ENCODE measurements around the gene FBXL7. TPM values are rescaled to one million over a fixed set of nuclear protein-coding genes. Genes with fewer than 3 reads are reported as not detected.

FBXL7 gene
- total RNA-seq, result not detected
- polyA plus RNA-seq (2013, experiment 1 of 2), result not detected
- 0.52 TPM for polyA plus RNA-seq (2013, experiment 2 of 2)
- total RNA-seq, result 0 to 0.20 (median 0) reads per million in 172 experiments

DNA sequence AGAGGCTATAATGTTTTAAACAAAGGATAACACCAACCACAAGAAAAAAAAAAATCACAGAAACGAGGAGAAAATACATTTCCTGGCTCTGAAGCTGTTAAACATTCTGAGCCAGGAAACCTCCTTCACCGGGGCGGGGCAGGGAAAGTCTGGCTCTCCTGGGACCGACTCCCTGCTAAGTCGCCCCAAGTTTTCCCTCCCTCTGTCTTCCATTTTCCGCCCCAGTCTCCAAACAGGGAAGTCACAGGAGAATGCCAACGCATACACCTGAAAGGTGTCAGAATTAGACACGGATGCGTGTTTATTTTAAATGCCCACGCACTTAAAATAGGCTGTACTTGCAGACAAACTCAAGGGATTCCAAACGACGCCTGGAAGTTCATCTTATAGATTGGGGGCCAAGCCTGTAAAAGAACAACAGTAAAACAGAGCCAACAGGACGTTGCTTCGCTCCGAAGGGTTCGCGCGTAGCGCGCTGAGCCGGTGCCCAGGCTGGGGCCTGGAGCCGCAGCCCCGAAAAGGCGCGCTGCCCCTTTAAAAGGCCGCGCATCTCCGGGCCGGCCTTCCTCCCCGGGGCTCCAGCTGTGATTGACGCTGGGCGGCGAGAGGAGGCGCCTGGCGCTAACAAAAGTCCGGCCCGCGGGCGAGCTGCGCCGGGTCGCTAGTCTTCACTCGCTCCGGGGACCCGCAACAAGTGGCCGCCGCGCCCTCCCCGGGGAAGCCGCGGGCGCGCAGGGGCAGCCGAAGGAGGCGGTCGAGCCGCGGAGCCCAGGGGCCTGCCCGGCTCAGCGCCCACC is at the start of gene FBXL7:
Gene FBXL7 (plus strand): TSS at position 653 of the 797 bp plus-strand sequence.
- no peaks in the 10 kb centered on the region for H3K9me3 Mint-ChIP-seq
- intact Hi-C loops (cut with DNase I, micrococcal nuclease), result no loop called here
- ChIA-PET POLR2A (no interaction called here), CTCF (no interaction called here)
- DNase-seq (no peak), ATAC-seq (ENCODE audit: poor library complexity) (no peak)
- H3K36me3 Mint-ChIP-seq (ENCODE audit: low read depth), result no peaks in the 10 kb centered on the region
- Histone ChIP-seq H3K4me3 (ENCODE audit: low read length) (no peak within 1 kb of the TSS), H3K4me1 (ENCODE audit: insufficient read depth, low read length) (no peaks in the 10 kb centered on the region), H3K36me3 (ENCODE audit: insufficient read depth, low read length) (no peaks in the 10 kb centered on the region), H3K9me3 (ENCODE audit: control insufficient read depth in 1 of 2, insufficient read depth in 1 of 2, low read length in 2 of 2) (peaks cover 0 to 13% of the 10 kb centered on the region in 2 experiments), H3K27ac (ENCODE audit: low read depth in 1 of 2, low read length in 2 of 2) (no peak within 1 kb of the TSS), H3K27me3 (ENCODE audit: control insufficient read depth in 1 of 2, insufficient read depth in 2 of 2, low read length in 2 of 2) (peaks cover 18 to 26% of the 10 kb centered on the region in 2 experiments)
- TF ChIP-seq, protein P1, sequence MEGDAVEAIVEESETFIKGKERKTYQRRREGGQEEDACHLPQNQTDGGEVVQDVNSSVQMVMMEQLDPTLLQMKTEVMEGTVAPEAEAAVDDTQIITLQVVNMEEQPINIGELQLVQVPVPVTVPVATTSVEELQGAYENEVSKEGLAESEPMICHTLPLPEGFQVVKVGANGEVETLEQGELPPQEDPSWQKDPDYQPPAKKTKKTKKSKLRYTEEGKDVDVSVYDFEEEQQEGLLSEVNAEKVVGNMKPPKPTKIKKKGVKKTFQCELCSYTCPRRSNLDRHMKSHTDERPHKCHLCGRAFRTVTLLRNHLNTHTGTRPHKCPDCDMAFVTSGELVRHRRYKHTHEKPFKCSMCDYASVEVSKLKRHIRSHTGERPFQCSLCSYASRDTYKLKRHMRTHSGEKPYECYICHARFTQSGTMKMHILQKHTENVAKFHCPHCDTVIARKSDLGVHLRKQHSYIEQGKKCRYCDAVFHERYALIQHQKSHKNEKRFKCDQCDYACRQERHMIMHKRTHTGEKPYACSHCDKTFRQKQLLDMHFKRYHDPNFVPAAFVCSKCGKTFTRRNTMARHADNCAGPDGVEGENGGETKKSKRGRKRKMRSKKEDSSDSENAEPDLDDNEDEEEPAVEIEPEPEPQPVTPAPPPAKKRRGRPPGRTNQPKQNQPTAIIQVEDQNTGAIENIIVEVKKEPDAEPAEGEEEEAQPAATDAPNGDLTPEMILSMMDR (IDR thresholded peaks at IDR 0.05), result no peak
- no peaks in the 10 kb centered on the region for H3K4me1 Mint-ChIP-seq (ENCODE audit: low read depth)
- H3K27me3 Mint-ChIP-seq, result peaks cover 45% of the 10 kb centered on the region
- H3K27ac Mint-ChIP-seq, result no peak within 1 kb of the TSS
- no peak within 1 kb of the TSS for H3K4me3 Mint-ChIP-seq

DNA sequence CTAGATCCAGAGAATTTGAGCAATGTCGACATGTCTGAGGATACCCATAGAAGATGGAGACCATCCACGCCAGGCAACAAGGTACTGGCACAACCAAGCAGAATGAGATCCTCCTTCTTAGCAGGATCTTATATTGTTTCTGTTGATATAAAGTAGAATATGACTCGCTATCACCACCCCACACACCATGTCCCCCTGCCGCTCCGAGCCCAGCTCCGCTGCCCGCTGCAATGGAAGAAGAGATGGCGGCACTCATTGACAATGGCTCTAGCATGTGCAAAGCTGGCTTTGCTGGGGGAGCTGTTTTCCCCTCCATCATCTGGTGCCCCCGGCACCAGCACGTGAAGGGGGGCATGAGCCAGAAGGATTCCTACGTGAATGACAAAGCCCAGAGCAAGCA is 49.5 kb upstream of the FBXL7 start:
- Mint-ChIP-seq H3K27ac (no peak overlapping the region), H3K27me3 (no peaks in the 10 kb centered on the region), H3K9me3 (peaks cover 10% of the 10 kb centered on the region), H3K4me1 (ENCODE audit: low read depth) (no peaks in the 10 kb centered on the region), H3K36me3 (ENCODE audit: low read depth) (no peaks in the 10 kb centered on the region), H3K4me3 (no peak overlapping the region)
- Histone ChIP-seq H3K36me3 (ENCODE audit: insufficient read depth, low read length) (no peaks in the 10 kb centered on the region), H3K4me3 (ENCODE audit: low read length) (no peak overlapping the region), H3K27ac (ENCODE audit: low read depth in 1 of 2, low read length in 2 of 2) (no peak overlapping the region), H3K4me1 (ENCODE audit: insufficient read depth, low read length) (no peaks in the 10 kb centered on the region), H3K27me3 (ENCODE audit: control insufficient read depth in 1 of 2, insufficient read depth in 2 of 2, low read length in 2 of 2) (no peaks in the 10 kb centered on the region), H3K9me3 (ENCODE audit: control insufficient read depth in 1 of 2, insufficient read depth in 1 of 2, low read length in 2 of 2) (peaks cover 0 to 16% of the 10 kb centered on the region in 2 experiments)
- TF ChIP-seq, protein P1 (IDR thresholded peaks at IDR 0.05), result no peak
- ATAC-seq (ENCODE audit: poor library complexity) (no peak), DNase-seq (no peak)
- POLR2A ChIA-PET, result no interaction called here
- intact Hi-C loops (cut with DNase I, micrococcal nuclease), result no loop called here
- CTCF ChIA-PET, result no interaction called here

DNA sequence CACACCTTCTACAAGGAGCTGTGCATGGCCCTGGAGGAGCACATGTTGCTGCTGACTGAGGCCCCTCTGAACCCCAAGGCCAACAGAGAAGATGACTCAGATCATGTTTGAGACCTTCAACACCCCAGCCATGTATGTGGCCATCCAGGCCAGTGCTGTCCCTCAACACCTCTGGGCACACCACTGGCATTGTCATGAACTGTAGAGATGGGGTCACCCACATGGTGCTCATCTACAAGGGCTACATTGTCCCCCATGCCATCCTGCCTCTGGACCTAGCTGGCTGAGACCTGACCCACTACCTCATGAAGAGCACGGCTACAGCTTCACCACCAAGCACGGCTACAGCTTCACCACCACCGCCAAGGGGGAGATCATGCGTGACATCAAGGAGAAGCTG is 49.0 kb upstream of the FBXL7 start:
- Histone ChIP-seq H3K9me3 (ENCODE audit: control insufficient read depth in 1 of 2, insufficient read depth in 1 of 2, low read length in 2 of 2) (peaks cover 0 to 16% of the 10 kb centered on the region in 2 experiments), H3K4me3 (ENCODE audit: low read length) (no peak overlapping the region), H3K36me3 (ENCODE audit: insufficient read depth, low read length) (no peaks in the 10 kb centered on the region), H3K27ac (ENCODE audit: low read depth in 1 of 2, low read length in 2 of 2) (no peak overlapping the region), H3K27me3 (ENCODE audit: control insufficient read depth in 1 of 2, insufficient read depth in 2 of 2, low read length in 2 of 2) (no peaks in the 10 kb centered on the region), H3K4me1 (ENCODE audit: insufficient read depth, low read length) (no peaks in the 10 kb centered on the region)
- TF ChIP-seq, protein P1 (IDR thresholded peaks at IDR 0.05), result no peak
- Mint-ChIP-seq H3K27ac (no peak overlapping the region), H3K9me3 (peaks cover 12% of the 10 kb centered on the region), H3K27me3 (no peaks in the 10 kb centered on the region), H3K4me1 (ENCODE audit: low read depth) (no peaks in the 10 kb centered on the region), H3K36me3 (ENCODE audit: low read depth) (no peaks in the 10 kb centered on the region), H3K4me3 (no peak overlapping the region)
- POLR2A ChIA-PET, result no interaction called here
- ATAC-seq (ENCODE audit: poor library complexity) (no peak), DNase-seq (no peak)
- intact Hi-C loops (cut with DNase I, micrococcal nuclease), result no loop called here
- CTCF ChIA-PET, result no interaction called here
